Mesothelial cell of epicardium (in vitro differentiated cells): ENCODE results near the gene ITGA4. TPM values are rescaled to one million over a fixed set of nuclear protein-coding genes. Genes with fewer than 3 reads are reported as not detected.

Experiments
- DNase-seq, 2 experiments: peaks; one replicate each; pipeline ENCODE4 v3.0.0; 2021; ENCODE audit warnings: low spot score in 2 of 2; ENCODE audit not compliant: unreplicated experiment in 2 of 2
- H3K27ac Mint-ChIP-seq: 2 replicates; pipeline ENCODE4 v1.8.0; 2021; ENCODE audit warnings: mixed read lengths
- H3K27me3 Mint-ChIP-seq: 2 replicates; pipeline ENCODE4 v1.8.0; 2021; ENCODE audit warnings: low read depth, mixed read lengths
- H3K36me3 Mint-ChIP-seq: 2 replicates; pipeline ENCODE4 v1.8.0; 2021; ENCODE audit warnings: mixed read lengths
- H3K4me1 Mint-ChIP-seq: 2 replicates; pipeline ENCODE4 v1.8.0; 2021; ENCODE audit warnings: mixed read lengths
- H3K4me3 Mint-ChIP-seq: 2 replicates; pipeline ENCODE4 v1.8.0; 2021; ENCODE audit warnings: mild to moderate bottlenecking, moderate library complexity, mixed read lengths
- H3K9me3 Mint-ChIP-seq: 2 replicates; pipeline ENCODE4 v1.8.0; 2021; ENCODE audit warnings: mixed read lengths
- CTCF ChIP-seq: fragments of 200-600 bp; sonication (generic); IDR thresholded peaks from one replicate; pipeline ENCODE4 v1.5.0; 2021; ENCODE audit warnings: antibody characterized with exemption; ENCODE audit not compliant: unreplicated experiment
- total RNA-seq: library from RNA; stranded (reverse); gene quantifications from 3 replicates; pipeline ENCODE4 v1.2.1, GENCODE V29; 2021

Gene ITGA4
- total RNA-seq, 1 donor from 2014 or later: 2.3 TPM

- Mint-ChIP-seq H3K4me1 (no peaks in the 10 kb centered on the region), H3K9me3 (no peaks in the 10 kb centered on the region), H3K27me3 (peaks cover 17% of the 10 kb centered on the region), H3K4me3 (no peak overlapping the region), H3K36me3 (no peaks in the 10 kb centered on the region), H3K27ac (no peak overlapping the region)
- TF ChIP-seq CTCF: no peak
- no peak for DNase-seq
These were observed 119.2 kb downstream of the ITGA4 start for GRCh38 chr2:181576431-181576830.

- TF ChIP-seq CTCF: no peak
- DNase-seq: no peak
These were observed 121.6 kb downstream of the ITGA4 start for GRCh38 chr2:181578829-181579228.

GRCh38 chr2:181581534-181581933 lies 124.3 kb downstream of the ITGA4 start:
- H3K36me3 Mint-ChIP-seq: no peaks in the 10 kb centered on the region
- H3K27me3 Mint-ChIP-seq: peaks cover 46% of the 10 kb centered on the region
- H3K4me3 Mint-ChIP-seq: no peak overlapping the region
- H3K4me1 Mint-ChIP-seq: no peaks in the 10 kb centered on the region
- H3K9me3 Mint-ChIP-seq: no peaks in the 10 kb centered on the region
- TF ChIP-seq CTCF: no peak
- DNase-seq: no peak
- no peak overlapping the region for H3K27ac Mint-ChIP-seq

More at GRCh38 chr2:181578829-181579228, 121.6 kb downstream of the ITGA4 start:
- H3K36me3 Mint-ChIP-seq: no peaks in the 10 kb centered on the region
- no peaks in the 10 kb centered on the region for H3K9me3 Mint-ChIP-seq
- peaks cover 30% of the 10 kb centered on the region for H3K27me3 Mint-ChIP-seq
- no peak overlapping the region for H3K4me3 Mint-ChIP-seq
- no peaks in the 10 kb centered on the region for H3K4me1 Mint-ChIP-seq
- no peak overlapping the region for H3K27ac Mint-ChIP-seq

GRCh38 chr2:181585732-181586131 lies 128.5 kb downstream of the ITGA4 start:
- H3K4me1 Mint-ChIP-seq: no peaks in the 10 kb centered on the region
- H3K36me3 Mint-ChIP-seq: no peaks in the 10 kb centered on the region

More at GRCh38 chr2:181585732-181586131, 128.5 kb downstream of the ITGA4 start:
- peaks cover 57% of the 10 kb centered on the region for H3K27me3 Mint-ChIP-seq
- H3K9me3 Mint-ChIP-seq: no peaks in the 10 kb centered on the region
- H3K4me3 Mint-ChIP-seq: no peak overlapping the region
- TF ChIP-seq CTCF: no peak
- no peak overlapping the region for H3K27ac Mint-ChIP-seq
- DNase-seq: no peak

Other genes with a start within 250 kb of the ITGA4 start
- not detected in 3 replicates for gene CERKL, start 199.7 kb downstream of the ITGA4 start, total RNA-seq
- not detected in 3 replicates for gene NEUROD1, start 223.1 kb downstream of the ITGA4 start, total RNA-seq